Fibroblast of villous mesenchyme (primary cell): ENCODE measurements around the gene ARHGAP33. TPM values are rescaled to one million over a fixed set of nuclear protein-coding genes. Genes with fewer than 3 reads are reported as not detected.

Experiments used
- DNase-seq: peaks from one replicate; pipeline ENCODE4 v3.0.0-alpha.2; 2010; ENCODE audit warnings: low read depth
- H3K4me3 ChIP-seq: 2 replicates; pipeline ENCODE4 v1.5.1; 2011; ENCODE audit warnings: low read depth, mild to moderate bottlenecking, low read length
- CTCF ChIP-seq: IDR thresholded peaks from 2 replicates; pipeline ENCODE4 v1.5.1; 2012; ENCODE audit warnings: low read depth, mild to moderate bottlenecking, low read length; ENCODE audit not compliant: insufficient read depth
- total RNA-seq: library from RNA; depleted of rRNA; stranded (reverse); fragments of >200 nt; gene quantifications from 2 replicates; pipeline ENCODE4 v1.2.3, GENCODE V29; 2012

The ARHGAP33 gene
- total RNA-seq, 1 donor, result 1.7 TPM

DNA sequence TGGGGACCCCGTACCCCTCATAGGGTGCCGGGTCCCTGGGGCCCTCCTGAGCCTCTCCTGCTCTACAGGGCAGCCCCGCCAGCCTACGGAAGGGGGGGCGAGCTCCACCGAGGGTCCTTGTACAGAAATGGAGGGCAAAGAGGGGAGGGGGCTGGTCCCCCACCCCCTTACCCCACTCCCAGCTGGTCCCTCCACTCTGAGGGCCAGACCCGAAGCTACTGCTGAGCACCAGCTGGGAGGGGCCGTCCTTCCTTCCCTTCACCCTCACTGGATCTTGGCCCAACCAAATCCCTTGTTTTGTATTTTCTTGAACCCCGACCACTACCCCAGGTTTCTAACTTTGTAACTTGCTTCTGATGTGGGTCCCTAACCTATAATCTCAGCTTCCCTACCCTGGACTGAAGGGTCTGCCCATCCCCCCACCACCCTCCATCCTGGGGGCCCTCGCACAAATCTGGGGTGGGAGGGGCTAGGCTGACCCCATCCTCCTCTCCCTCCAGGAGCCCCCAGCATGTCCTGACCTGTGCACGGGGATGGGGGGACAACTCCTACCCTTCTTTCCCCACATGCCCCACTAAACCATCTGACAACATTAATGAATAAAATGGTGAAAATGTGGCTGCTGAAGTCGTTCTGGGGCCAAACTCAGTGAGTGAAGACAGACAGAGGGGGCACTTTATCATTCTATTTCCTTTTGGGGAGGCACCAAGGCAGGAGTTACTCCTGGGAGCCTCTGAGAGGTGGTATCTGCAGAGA is 13.0 kb downstream of the ARHGAP33 start:
- no peak for TF ChIP-seq CTCF
- H3K4me3 ChIP-seq, result no peak overlapping the region
- DNase-seq, result no peak

DNA sequence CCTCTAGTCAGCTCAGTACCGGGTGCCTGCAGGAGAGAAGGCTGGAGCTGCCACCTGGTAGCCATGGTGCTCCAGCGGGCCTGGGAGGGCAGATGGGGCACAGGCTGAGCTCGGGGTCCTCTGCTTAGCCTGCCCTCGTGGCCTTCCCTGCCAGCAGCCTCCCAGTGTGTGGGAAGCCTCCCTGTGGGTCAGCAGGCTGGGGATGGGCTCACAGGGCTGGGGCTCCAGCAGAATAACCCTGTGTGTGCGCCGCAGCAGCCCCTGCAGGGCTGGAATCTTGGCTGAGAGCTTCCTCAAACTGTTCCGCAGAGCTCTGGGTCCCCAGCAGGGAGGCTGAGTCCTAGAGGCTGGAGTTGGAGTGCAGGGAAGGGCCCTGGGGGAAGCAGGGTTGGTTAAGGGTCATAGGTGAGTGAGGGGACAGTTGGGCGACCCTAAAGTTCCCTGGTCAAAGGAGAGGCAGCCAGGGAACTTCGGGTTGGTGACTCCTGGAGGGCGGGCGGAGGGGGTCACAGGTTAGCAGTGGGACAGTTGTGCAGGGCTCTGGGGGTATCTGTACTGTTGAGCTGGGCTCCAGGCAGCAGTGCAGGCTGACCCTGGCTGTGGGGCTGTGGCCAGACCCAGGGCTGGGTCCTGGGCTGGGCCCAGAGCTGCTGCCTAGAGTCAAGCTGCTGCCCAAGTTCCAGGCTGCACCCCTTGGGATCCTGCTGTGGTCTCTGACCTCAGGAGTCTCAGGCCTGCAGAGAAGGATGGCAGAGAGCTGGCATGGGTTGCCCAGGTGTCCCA is 14.0 kb downstream of the ARHGAP33 start:
- TF ChIP-seq CTCF, result no peak
- H3K4me3 ChIP-seq, result no peak overlapping the region
- no peak for DNase-seq

DNA sequence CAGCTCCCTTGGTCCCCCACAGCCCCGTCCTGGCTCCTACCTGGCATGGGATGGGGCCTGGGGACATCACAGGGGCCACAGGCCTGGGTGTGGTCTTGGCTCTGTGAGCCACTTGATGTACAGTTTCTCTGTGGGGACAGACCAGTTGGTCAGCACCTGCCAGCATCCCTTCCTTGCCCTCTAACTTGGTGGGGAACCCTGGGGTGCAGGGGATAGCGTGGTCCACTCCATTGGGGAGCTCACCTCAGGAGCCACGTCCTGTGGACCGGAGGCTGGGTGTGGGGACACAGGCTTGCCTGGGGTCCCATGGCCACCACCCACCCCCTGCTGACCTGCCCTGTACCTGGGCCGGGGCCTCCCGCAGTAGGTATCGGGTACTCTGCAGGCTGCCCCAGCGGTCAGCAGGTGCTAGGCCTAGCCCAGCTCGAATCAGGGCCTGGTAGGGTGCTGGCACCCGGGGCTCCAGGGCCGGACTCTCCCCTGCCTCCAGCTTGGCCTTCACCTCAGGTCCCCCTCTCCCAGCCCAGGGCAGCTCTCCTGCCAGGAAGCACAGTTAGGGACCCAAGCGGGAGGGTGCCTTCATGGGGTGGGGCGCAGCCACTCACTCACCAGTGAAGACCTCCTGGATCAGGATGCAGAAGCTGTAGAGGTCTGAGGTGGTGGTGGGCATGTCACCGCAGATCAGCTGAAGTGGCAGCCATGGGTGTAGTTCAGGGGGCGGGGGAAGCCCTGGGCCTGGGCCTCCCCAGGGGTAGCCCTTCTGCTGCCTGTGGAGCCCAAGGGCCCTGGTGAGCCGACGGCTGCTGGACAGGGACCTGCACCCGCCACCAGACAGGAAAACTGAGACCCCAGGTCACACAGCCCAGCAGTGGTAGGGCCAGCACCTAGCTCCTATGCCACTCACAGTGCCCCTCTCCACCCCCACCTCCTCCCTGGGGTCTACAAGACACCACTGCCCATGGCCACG is 14.9 kb downstream of the ARHGAP33 start:
- no peak for TF ChIP-seq CTCF
- no peak for DNase-seq
- H3K4me3 ChIP-seq, result no peak overlapping the region

GRCh38 chr19:35790981-35791813 is 15.8 kb downstream of the ARHGAP33 start:
- DNase-seq, result no peak
- H3K4me3 ChIP-seq, result no peak overlapping the region
- TF ChIP-seq CTCF, result no peak

GRCh38 chr19:35791814-35792279 is 16.5 kb downstream of the ARHGAP33 start:
- no peak for DNase-seq
- TF ChIP-seq CTCF, result no peak
- H3K4me3 ChIP-seq, result no peak overlapping the region
